ENCODE measurements around the gene CEND1. TPM values are rescaled to one million over a fixed set of nuclear protein-coding genes. Genes with fewer than 3 reads are reported as not detected.

Gene CEND1
- total and polyA plus RNA-seq, 2 of the 13 experiments (the other 11 are each of a cell fraction or from before 2014, with no cell fraction given): not detected

DNA sequence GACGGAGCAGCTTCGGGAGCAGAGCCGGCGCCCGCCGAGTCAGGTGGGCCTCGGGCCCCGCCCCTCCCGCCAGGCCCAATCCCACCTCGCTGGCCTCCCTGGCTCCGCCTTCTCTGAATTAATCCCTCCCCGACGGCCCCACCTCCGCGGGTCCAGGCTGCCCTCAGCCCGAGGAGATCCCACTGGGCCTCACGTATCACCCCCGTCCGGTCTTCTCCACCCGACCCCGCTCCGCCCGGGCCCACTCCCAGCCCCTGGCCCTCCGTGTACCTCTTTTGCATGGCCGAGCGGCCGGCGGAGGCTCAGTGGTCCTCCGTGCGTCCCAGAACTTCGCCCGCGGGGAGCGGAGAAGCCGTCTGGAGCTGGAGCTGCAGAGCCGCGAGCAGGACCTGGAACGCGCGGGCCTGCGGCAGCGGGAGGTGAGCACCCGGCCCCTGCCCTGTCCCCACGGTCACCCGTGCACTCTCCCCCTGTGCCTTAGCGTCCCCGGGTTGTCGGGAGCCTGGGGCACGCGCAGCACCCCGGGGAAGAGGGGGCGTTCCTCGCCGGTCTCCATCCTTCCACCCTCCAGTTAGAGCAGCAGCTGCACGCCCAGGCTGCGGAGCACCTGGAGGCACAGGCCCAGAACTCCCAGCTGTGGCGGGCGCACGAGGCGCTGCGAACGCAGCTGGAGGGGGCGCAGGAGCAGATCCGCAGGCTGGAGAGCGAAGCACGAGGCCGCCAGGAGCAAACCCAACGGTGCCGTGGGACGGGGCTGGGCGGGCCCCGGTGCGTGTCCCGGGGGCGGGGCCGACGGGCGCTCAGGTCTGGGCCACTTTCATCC, 40.6 kb upstream of the CEND1 start (continued):
- TF ChIP-seq AGO2 (optimal IDR thresholded peaks at IDR 0.05; ENCODE audit: low read depth, low read length): peak; percentile 78
- TF ChIP-seq, protein P1, sequence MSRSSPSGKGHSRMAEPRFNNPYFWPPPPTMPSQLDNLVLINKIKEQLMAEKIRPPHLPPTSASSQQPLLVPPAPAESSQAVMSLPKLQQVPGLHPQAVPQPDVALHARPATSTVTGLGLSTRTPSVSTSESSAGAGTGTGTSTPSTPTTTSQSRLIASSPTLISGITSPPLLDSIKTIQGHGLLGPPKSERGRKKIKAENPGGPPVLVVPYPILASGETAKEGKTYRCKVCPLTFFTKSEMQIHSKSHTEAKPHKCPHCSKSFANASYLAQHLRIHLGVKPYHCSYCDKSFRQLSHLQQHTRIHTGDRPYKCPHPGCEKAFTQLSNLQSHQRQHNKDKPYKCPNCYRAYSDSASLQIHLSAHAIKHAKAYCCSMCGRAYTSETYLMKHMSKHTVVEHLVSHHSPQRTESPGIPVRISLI (CRISPR knock-in tag; IDR thresholded peaks at IDR 0.05; ENCODE audit: borderline replicate concordance): no peak
- TF ChIP-seq, protein P2, sequence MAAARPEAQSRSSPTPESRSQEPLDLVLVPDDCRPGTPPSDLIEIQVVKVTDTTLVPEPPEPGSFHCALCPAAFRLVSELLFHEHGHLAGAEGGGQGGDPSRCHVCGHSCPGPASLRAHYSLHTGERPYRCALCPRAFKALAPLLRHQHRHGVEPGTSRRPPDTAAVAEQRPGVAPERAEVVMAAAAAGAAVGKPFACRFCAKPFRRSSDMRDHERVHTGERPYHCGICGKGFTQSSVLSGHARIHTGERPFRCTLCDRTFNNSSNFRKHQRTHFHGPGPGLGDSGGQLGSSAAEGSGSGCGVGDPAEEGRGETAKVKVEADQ (CRISPR knock-in tag; IDR thresholded peaks at IDR 0.05; ENCODE audit: borderline replicate concordance): no peak
- TF ChIP-seq ZNF484 (CRISPR knock-in tag; IDR thresholded peaks at IDR 0.05; ENCODE audit: borderline replicate concordance, low read depth): no peak
- no peak for TF ChIP-seq BRCA1 (CRISPR knock-in tag; IDR thresholded peaks at IDR 0.05)
- TF ChIP-seq ZNF350 (CRISPR knock-in tag; IDR thresholded peaks at IDR 0.05; ENCODE audit: borderline replicate concordance, low read depth): 0 out of 2 replicates have a peak, but pooled peaks have one; percentile 22
- TF ChIP-seq, protein P3, sequence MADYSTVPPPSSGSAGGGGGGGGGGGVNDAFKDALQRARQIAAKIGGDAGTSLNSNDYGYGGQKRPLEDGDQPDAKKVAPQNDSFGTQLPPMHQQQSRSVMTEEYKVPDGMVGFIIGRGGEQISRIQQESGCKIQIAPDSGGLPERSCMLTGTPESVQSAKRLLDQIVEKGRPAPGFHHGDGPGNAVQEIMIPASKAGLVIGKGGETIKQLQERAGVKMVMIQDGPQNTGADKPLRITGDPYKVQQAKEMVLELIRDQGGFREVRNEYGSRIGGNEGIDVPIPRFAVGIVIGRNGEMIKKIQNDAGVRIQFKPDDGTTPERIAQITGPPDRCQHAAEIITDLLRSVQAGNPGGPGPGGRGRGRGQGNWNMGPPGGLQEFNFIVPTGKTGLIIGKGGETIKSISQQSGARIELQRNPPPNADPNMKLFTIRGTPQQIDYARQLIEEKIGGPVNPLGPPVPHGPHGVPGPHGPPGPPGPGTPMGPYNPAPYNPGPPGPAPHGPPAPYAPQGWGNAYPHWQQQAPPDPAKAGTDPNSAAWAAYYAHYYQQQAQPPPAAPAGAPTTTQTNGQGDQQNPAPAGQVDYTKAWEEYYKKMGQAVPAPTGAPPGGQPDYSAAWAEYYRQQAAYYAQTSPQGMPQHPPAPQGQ (CRISPR knock-in tag; IDR thresholded peaks at IDR 0.05; ENCODE audit: borderline replicate concordance): no peak
- TF ChIP-seq KLF11 (CRISPR knock-in tag; IDR thresholded peaks at IDR 0.05): no peak
- TF ChIP-seq RNF2 (conservative IDR thresholded peaks at IDR 0.05; ENCODE audit: low read depth): peak; percentile 42; the same call in 1 of the 2 replicates
- TF ChIP-seq NFE2 (CRISPR knock-in tag; IDR thresholded peaks at IDR 0.05): no peak
- no peak for TF ChIP-seq ISX (CRISPR knock-in tag; conservative IDR thresholded peaks at IDR 0.05)
- no peak for TF ChIP-seq ZNF382 (CRISPR knock-in tag; IDR thresholded peaks at IDR 0.05; ENCODE audit: borderline replicate concordance)
- TF ChIP-seq ZSCAN30 (CRISPR knock-in tag; IDR thresholded peaks at IDR 0.05): no peak
- no peak for TF ChIP-seq ZNF589 (CRISPR knock-in tag; conservative IDR thresholded peaks at IDR 0.05)
- TF ChIP-seq, protein P4, sequence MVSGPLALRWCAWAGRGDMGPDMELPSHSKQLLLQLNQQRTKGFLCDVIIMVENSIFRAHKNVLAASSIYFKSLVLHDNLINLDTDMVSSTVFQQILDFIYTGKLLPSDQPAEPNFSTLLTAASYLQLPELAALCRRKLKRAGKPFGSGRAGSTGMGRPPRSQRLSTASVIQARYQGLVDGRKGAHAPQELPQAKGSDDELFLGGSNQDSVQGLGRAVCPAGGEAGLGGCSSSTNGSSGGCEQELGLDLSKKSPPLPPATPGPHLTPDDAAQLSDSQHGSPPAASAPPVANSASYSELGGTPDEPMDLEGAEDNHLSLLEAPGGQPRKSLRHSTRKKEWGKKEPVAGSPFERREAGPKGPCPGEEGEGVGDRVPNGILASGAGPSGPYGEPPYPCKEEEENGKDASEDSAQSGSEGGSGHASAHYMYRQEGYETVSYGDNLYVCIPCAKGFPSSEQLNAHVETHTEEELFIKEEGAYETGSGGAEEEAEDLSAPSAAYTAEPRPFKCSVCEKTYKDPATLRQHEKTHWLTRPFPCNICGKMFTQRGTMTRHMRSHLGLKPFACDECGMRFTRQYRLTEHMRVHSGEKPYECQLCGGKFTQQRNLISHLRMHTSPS (CRISPR knock-in tag; IDR thresholded peaks at IDR 0.05; ENCODE audit: low read depth): peak; percentile 49; the same call in 1 of the 2 replicates
- TF ChIP-seq POGZ (CRISPR knock-in tag; IDR thresholded peaks at IDR 0.05): no peak
- TF ChIP-seq NR1H2 (CRISPR knock-in tag; IDR thresholded peaks at IDR 0.05; ENCODE audit: borderline replicate concordance, low read depth): 0 out of 2 replicates have a peak, but pooled peaks have one; percentile 34
- TF ChIP-seq, protein P5, sequence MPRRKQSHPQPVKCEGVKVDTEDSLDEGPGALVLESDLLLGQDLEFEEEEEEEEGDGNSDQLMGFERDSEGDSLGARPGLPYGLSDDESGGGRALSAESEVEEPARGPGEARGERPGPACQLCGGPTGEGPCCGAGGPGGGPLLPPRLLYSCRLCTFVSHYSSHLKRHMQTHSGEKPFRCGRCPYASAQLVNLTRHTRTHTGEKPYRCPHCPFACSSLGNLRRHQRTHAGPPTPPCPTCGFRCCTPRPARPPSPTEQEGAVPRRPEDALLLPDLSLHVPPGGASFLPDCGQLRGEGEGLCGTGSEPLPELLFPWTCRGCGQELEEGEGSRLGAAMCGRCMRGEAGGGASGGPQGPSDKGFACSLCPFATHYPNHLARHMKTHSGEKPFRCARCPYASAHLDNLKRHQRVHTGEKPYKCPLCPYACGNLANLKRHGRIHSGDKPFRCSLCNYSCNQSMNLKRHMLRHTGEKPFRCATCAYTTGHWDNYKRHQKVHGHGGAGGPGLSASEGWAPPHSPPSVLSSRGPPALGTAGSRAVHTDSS (CRISPR knock-in tag; conservative IDR thresholded peaks at IDR 0.05): no peak
- TF ChIP-seq RFX3 (CRISPR knock-in tag; IDR thresholded peaks at IDR 0.05): no peak
- TF ChIP-seq, protein P6, sequence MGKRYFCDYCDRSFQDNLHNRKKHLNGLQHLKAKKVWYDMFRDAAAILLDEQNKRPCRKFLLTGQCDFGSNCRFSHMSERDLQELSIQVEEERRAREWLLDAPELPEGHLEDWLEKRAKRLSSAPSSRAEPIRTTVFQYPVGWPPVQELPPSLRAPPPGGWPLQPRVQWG (CRISPR knock-in tag; IDR thresholded peaks at IDR 0.05; ENCODE audit: borderline replicate concordance, low read depth): no peak
- TF ChIP-seq SMARCE1 (IDR thresholded peaks at IDR 0.05; ENCODE audit: borderline replicate concordance): no peak

All from HepG2 (cell line).